GM18526 (cell line): ENCODE measurements around the gene TIMM44.

Source experiments
- POLR2A ChIP-seq: IDR thresholded peaks from 3 replicates; pipeline ENCODE4 v1.6.1; 2011; ENCODE audit not compliant: insufficient read length; ENCODE audit errors: extremely low read depth

Gene TIMM44

GRCh38 chr19:7933828-7934725, 9.4 kb downstream of the TIMM44 start:
- no peak for TF ChIP-seq POLR2A

GRCh38 chr19:7933411-7933810, 10.1 kb downstream of the TIMM44 start:
- no peak for TF ChIP-seq POLR2A

GRCh38 chr19:7932930-7933300, 10.6 kb downstream of the TIMM44 start:
- no peak for TF ChIP-seq POLR2A

GRCh38 chr19:7932276-7932929, 11.1 kb downstream of the TIMM44 start:
- TF ChIP-seq POLR2A: no peak

- TF ChIP-seq POLR2A: no peak
Measured at GRCh38 chr19:7931221-7932061, 12.0 kb downstream of the TIMM44 start.

- TF ChIP-seq POLR2A: no peak
Measured at GRCh38 chr19:7930765-7931164, 12.7 kb downstream of the TIMM44 start.

- no peak for TF ChIP-seq POLR2A
Measured at GRCh38 chr19:7928741-7929701, 14.4 kb downstream of the TIMM44 start.

- TF ChIP-seq POLR2A: no peak
Measured at GRCh38 chr19:7928334-7928706, 15.1 kb downstream of the TIMM44 start.

GRCh38 chr19:7927605-7928333, 15.7 kb downstream of the TIMM44 start:
- no peak for TF ChIP-seq POLR2A

GRCh38 chr19:7926727-7927604, 16.5 kb downstream of the TIMM44 start:
- no peak for TF ChIP-seq POLR2A

GRCh38 chr19:7926021-7926726, 17.3 kb downstream of the TIMM44 start, which contains the start of gene CTXN1:
CTXN1 (minus strand) TSS chr19:7926135; CDS start chr19:7925538, 597 bp downstream.
- no peak for TF ChIP-seq POLR2A

- TF ChIP-seq POLR2A: no peak
Measured at GRCh38 chr19:7925171-7925851, 18.2 kb downstream of the TIMM44 start.
